ENCODE data around the gene SLC30A2.
"Not testable (repeated sequence)": the region's sequence is repeated elsewhere in the genome, so short reads cannot be mapped to it uniquely, and the experiment has no call there.

Gene SLC30A2, protein sequence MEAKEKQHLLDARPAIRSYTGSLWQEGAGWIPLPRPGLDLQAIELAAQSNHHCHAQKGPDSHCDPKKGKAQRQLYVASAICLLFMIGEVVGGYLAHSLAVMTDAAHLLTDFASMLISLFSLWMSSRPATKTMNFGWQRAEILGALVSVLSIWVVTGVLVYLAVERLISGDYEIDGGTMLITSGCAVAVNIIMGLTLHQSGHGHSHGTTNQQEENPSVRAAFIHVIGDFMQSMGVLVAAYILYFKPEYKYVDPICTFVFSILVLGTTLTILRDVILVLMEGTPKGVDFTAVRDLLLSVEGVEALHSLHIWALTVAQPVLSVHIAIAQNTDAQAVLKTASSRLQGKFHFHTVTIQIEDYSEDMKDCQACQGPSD

DNA sequence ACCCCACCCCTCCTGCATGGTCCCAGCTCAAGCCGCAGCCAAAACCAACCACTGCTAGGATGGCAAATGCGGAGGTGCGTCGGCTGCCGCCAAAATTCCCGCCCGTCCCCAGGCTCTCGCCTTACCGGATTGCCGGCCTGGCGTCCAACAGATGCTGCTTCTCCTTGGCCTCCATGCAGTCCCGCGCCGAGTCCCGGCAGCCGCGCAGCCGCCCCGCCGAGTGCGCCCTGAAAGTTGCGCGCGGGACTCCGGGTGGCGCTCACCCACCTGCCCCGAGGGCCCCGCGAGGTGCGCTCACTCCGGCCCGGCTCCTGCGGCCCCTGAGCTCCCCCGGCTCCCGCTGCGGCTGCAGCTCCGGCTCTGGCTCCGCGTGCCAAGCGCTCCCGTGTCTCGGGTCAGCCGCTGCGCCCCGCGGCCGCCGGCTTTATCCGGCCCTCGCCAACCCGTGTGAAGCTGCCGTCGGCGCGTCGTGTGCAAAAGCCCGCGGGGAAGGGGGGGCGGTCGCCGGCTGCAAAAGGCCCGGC, at the start of gene SLC30A2:
Gene SLC30A2 (minus strand): TSS at position 397 of the 524 bp plus-strand sequence. CDS start 222 bp downstream, at position 175.
- DNase-seq, result no peak

DNA sequence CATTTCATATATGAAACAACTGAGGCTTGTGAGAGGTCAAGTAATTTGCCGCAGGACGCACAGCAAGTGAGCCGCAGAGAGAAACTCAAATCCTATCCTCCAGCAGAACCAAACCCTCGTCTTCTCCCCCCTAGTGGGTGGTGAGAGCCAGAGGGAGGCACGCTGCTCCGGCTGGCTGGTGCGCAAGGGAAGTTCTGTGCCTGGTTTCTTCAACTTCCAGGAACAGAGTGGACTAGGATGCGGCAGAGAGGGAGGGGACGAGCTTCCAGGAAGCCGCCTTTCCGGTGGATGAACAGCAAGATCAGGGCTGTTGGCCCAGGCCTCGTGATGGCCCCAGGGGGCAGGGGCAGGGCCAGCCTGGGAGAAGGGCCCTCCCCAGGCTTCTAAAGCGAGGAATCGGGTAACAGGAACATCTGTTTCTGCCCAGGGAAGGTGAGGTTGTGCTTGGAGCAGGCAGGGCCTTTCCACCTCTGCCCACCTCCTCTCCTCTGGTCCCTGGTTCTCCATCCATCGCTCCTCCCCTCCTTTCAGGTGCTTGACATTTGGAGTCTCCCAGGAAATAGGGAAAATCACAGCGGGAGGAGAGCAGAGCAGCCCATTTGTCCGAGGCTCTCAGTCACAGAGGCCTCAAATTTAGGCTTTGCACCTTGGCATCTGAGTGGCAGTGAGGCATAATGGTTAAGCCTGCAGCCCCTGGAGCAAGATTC, 48.9 kb upstream of the SLC30A2 start:
- no peak for DNase-seq

DNA sequence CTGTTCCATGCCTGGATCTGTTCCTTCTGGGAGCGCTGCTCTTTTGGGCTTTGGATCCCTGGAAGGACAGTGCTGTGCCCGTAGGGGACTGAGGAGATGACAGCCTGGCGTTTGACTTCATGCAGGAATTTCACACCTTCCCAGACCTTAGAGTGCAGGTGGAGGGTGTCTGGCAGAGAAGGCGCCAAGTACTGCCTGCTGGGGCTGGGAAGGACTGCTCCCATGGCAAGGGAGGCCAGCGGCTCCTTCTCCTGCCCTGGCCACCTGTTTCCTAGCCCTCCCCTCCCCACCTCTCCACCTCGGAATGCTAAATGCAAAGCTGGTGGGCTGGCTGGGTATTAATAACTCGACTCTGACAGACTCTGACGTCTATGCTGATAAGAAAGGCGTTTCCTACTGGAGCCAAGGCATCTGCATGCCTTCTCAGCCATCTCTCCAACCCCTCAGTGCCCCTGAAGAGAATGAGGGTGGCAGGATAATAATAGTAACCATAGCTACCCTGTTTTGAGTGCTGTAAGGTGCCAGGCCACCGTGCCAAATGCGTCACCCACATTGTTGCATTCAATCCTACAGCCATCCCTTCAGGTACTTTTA, 48.3 kb upstream of the SLC30A2 start:
- DNase-seq, result peak; percentile 26

DNA sequence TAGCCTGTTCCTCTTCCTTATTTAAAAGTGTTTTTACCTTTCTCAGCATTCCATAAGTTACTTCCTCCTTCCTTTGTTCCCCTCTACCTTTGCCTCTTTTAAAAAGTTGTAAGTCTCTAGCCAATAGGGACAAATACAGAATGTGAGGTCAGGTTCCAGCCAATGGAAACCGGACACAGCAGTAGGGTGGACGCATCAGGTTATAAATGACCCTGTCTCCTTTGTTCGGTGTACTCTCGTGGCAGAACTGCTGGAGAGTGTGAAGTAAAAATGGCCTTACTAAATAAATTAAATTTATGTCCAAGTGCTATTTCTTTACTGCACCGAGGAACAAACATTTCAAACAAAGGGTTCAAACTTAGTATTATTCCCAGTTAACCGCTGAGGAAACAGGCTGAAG, 47.7 kb upstream of the SLC30A2 start:
- DNase-seq, result not testable (repeated sequence)

DNA sequence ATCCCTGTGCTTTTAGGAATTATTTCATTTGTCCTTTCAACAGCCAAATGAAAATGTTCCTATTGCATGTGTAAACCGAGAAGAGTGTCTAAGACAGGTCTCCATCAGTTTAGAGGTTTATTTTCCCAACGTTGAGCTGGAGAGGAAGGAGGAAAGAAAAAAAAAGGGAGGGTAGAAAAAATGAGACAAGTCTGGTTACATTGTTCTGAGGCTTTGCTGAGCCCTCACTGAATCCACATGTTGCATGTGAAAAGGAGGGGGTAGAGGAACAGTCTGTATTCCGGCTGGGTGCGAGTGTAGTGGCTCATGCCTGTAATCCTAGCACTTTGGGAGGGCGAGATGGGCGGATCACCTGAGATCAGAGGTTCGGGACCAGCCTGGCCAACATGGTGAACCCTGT, 46.5 kb upstream of the SLC30A2 start:
- DNase-seq, result no peak

DNA sequence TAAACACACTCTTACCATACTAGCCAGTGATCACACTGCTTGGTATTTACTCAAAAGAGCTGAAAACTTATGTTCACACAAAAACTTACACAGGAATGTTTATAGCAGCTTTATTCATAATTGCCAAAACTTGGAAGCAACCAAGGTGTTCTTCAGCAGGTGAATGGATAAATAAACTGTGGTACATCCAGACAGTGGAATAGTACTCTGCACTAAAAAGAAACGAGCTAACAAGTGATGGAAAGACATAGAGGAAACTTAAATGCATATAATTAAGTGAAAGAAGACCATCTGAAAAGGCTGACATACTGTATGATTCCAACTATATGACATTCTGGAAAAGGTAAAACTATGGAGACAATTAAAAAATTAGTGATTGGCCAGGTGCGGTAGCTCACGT, 45.0 kb upstream of the SLC30A2 start:
- no peak for DNase-seq

DNA sequence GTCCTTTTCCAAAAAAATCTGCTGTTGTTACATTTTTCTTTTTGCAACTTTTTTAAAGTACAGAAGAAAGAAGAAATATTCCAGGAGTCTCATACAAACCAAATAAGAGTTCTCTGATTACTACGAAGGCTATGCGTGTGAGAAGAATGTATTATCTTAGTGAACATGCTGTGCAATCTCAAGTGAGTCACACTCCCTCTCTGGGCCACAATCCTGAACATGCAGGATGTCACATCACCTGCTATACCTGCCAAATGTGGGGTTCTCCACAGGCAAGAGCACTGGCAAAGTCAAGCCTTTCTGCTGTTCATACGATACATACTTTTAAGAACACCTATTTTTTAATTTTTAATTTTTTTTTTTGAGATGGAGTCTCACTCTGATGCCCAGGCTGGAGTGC, 43.2 kb upstream of the SLC30A2 start:
- no peak for DNase-seq

DNA sequence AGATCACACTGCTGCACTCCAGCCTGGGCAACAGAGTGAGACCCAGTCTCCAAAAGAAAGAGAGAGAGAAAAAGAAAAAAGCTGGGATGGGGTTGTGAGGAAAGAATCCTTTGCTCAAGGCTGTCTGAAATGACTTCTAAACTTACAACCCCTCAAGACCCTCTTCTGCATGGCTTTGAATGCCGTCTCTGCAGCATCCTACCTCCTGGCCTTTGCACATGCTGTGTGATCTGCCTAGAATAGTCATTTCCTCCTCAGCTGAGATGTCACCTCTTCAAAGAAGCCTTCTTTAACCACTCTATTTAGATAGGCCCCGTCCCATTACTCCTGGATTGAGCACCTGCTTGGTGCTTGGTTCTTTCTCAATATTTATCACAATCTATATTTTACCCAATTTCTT, 38.9 kb upstream of the SLC30A2 start:
- no peak for DNase-seq

DNA sequence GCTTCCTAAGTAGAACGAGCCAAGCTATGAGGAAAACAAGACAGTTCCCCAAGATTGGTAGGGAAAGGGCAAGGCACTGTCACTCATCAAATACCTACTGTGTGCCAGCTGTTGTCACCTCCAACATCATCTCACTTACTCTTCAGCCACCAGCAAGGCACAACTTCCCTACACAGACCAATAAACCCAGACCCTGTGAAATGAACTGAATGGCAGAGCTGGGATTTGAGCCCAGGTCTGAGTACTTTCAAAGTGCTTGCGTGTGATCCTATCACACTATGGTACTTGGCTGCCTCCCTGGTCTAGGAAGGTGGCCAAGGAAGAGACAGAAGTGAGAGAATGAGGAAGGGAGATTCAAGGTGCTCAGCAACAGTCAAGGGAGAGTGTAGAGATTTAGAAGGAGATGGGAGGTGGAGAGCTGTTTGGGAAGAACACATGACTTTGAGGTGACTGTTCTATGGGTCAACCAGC, 38.2 kb upstream of the SLC30A2 start:
- DNase-seq, result no peak

DNA sequence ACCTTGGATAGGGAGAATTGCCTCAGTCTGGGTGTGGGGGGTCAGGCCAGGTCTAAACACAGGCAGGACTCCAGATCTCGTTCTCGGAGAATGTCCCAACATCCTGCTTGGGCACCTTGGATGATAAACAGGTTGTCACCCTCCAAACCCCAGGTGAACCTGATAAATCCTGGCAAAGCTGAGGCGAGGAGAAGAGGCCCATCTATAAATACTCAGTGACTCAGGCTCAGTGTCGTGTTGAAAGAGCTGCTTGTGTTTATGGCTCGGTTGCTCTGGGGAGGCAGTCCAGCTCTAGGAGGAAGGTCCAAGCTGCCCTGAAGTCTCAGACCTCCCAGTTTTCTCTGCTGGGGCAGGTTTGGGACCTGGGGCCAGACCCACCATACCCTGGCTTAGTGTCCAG, 37.3 kb upstream of the SLC30A2 start:
- DNase-seq, result no peak

DNA sequence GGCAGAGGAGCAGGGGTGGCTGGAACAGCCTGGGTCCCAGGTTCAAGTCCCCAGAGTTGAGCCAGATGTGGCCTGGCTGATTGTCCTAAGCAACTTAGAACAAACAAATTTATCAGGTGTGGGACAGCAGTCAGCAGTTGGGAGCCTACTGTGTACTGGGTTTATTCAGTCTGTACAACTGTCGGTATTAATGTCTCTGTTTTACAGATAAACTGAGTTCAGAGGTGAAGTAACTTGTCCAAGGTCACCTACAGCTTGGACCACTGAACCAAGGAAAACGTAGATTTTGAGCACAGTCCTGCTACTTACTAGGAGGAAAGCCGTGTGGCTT, 36.1 kb upstream of the SLC30A2 start:
- DNase-seq, result no peak

DNA sequence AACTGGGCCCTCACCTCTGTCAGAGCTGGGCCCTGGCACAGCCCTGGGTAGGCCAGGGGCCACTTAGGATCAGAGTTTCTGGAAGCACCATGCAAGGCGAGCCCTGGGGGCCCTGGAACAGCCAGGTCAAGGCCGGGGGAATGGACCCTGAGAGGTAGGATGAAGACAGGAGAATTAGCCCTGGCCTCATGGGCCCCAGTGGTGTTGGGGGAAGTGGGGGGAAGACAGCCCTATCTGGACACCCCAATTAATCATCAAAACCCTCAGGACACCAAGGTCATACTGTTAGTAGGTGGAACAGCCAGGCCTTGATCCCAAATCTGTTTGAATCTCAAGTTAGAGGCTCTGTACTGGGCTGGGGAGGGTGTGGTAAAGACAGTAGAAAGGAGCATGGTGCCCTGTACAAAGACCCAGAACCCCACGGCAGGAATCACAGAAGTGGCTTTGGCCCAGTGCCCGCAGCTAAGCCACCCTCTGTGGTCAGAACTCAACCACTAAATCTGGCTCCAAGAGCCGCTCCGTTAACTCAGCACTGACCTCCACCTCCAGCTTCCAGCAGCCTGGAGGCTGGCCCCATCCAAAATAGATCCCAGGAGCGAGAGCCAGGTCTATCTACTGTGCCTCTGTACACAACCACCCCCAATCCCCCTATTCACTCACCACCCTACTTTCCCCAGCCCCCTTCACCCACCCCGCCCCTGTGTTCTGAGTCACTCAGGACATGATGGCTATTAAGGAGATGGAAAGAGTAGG, 35.5 kb upstream of the SLC30A2 start:
- no peak for DNase-seq

DNA sequence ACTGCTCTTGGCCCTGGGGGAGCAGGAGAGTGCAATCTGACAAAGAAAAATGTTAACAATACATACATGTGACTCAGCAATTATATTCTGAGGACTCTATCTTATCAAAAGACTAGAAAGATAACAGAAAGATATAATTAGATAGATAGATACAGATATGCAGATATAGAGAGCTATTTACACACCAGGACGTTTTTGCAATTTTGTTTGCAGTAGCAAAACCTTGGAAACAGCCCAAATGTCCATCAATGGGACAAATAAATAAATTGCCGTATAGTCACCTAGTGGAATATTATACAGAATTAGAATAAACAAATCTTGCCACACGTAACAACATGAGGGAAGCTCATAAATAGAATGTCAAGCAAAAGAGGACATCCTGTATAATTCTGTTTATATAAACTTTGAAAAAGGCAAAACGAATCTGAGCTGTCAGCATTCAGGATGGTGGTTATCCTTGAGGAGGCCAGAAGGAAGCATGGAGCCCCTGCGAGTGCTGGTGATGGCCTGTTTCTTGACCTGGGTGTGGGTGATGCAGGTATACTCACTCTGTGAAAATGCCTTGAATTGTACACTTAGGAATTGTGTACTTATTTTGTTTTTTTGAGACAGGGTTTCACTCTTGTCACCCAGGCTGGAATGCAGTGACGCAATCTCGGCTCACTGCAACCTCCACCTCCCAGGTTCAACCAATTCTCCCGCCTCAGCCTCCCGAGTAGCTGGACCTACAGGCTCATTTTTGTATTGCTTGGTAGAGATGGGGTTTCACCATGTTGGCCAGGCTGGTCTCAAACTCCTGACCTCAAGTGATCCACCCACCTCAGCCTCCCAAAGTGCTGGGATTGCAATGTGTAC, 34.3 kb upstream of the SLC30A2 start:
- no peak for DNase-seq

DNA sequence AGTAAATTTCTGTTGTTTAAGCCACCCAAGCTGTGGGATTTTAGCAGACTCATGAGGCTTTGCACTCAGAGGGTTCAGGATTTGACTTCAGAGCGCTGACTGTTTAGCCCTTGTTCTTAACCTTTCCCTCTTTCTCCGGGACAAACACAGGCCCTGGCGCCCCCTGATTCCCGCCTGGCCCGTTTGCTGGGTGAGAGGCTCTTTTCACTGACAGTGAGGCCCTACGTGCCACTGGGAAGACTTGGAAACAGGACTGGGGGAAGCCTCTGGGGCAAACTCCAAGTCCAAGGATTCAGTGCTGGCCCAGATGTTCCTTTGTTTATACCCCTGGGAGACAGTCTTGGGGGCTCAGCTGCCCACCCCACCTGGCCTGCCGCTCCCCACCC, 33.3 kb upstream of the SLC30A2 start:
- no peak for DNase-seq

DNA sequence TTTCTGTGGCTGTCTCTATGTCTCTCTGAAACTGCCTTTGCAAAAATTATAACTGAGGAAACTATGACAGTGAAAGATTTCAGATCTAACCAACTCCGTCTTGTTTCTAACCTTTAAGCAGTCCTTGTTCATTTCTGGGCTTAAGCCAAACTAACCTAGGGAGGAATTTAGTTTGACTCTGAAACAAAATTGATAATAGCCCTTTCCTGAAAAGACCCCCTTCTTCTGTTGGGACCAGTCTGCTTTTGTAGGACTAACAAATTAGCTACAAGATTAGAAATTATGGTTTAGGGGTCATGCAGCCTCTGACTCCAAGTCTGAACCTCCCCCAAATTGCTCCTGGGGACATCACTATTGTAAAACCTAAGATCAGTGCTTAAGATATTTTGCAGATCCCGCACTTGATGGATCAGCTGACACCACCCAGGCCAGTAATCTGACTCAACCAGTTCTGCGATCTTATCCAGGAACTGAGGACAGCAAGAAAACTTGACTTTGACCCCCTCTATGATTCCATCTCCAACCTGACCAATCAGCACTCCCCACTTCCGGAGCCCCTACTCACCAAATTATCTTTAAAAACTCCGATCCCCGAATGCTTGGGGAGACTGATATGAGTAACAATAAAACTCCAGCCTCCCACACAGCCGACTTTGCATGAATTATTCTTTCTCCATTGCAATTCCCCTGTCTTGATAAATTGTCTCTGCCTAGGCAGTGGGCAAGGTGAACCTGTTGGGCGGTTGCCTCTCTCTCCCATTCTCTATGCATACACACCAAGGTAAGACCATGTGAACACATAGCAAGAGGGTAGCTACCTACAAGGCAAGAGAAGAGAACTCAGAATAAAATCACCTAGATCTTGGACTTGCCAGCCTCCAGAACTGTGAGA, 32.6 kb upstream of the SLC30A2 start:
- no peak for DNase-seq

DNA sequence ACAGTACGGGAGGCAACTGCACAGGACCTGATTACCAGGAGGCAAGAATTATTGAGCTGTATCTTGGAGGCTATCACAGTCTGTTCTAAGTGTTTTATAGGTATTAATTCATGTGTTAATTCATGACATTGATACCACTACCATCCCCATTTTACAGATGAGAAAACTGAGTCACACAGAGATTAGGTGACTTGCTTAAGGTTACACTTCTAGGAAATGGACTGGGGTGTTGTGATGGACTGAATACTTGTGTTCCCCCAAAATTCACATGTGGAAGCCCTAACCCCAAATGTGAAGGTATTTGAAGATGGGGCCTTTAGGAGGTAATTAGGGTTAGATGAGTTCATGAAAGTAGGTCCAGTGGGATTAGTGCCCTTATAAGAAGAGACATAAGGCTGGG, 31.6 kb upstream of the SLC30A2 start:
- DNase-seq, result no peak

DNA sequence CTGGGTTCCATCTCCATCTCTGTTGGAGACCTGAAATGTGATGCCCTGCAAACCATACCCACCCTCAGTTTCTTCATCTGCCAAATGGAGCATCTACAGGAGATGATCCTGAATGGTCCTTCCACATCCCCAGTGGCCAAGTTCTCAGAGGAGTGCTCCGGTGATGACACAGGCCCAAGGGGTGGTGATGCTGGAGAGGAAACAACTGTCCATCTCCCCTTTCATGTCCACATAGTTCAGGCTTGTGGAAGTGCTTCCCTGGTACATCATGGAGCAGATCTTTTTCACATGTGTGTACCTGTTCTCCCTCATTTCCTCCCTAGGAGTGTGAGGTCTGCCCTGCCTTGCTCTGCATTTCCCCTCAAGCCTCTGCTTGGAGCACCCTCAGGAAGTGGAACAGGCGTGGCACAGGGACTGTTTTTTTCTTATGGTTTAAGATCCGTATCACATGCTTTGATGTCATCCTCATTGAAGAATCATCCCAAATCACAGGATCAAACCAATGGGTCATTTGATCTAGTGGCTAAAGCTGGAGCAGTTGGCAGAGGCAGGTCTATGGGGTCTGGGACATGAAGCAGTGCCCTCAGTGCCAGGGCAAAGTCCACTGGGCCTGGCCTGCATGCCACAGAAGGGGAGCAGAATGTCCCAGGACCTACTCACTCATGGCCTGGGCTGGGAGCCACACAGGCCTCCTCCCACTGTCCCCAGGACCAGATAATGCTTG, 29.7 kb upstream of the SLC30A2 start:
- no peak for DNase-seq

DNA sequence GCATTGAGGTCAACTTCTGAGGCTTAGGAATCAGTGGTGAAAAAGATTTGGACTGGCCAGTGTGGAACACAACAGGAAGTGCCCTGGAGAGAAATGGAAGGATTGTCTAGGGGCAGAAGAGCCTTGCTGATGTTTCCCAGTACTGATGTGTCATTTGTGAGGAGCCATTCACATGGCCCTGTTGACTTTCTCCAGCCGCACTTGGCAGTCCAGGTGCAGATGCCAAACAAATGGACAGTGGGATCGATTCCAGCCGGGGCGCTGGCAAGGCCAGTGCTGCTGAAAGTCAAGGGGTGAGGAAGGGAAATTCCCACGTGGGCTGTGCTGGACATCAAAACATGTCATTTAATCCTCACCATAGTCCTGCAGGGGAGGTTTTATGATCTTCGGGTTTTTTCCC, 26.4 kb upstream of the SLC30A2 start:
- DNase-seq, result no peak

DNA sequence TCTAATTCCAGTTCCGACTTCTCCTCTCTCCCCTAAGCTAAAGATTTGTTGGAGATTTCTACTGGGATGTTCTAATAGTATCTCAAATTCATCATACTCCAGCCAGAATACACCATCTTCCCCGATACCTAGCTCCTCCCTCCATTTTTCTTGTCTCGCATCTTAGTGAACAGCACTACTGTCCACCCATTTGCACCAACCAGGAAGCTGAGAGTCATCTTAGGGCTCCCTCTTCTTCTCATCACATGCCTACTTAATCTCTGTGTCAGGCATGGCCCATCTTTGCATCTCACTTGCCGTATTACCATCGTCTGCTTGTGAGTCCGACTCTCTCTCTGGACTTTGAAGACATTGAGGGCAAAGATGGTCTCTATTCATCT, 25.0 kb upstream of the SLC30A2 start:
- DNase-seq, result no peak

DNA sequence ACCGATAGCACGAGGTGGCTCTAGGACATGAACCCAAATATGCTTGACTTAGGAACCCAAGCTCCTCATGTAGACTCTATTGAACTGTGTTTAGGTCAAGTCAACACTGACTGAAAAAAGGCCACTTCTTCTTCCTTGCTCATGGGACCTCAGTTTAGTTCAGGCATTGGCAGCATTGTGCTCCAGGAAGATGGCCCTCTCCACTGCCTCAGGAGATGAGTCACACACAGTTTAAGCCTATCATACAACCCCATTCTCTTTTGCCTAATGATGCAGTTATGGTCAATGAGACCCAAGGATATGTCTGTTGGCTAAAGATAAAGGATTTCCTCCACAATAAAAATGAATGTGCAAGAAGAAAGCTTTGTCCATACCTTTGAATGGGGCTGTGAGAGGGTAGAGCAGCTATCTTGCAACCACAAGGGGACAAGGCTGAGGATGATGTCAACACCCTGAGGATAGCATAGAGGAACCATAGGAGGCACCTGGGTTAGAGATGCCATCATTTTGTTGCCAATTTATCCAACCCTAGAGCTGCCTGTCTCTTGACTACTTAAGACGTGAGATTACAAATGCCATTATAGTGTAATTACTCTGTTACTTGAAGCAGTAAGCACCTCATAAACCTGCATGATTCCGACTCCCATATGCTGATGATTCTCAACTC, 24.5 kb upstream of the SLC30A2 start:
- DNase-seq, result no peak

Measured in NCI-H526 treated with DMSO at 0.1 percent for 48 hours (cell line).